ENCODE measurements around the gene TSPEAR.

Gene TSPEAR

GRCh38 chr21:44530221-44530902 is 181.0 kb downstream of the TSPEAR start:
- TF ChIP-seq CTCF (conservative IDR thresholded peaks at IDR 0.05): no peak
- H3K27ac ChIP-seq: no peak overlapping the region

- H3K27ac ChIP-seq: no peak overlapping the region
- TF ChIP-seq CTCF (conservative IDR thresholded peaks at IDR 0.05): no peak
These were observed 181.8 kb downstream of the TSPEAR start for GRCh38 chr21:44529503-44530125.

GRCh38 chr21:44529011-44529421 is 182.4 kb downstream of the TSPEAR start:
- H3K27ac ChIP-seq: no peak overlapping the region
- TF ChIP-seq CTCF (conservative IDR thresholded peaks at IDR 0.05): no peak

- TF ChIP-seq CTCF (conservative IDR thresholded peaks at IDR 0.05): no peak
These were observed 182.8 kb downstream of the TSPEAR start for GRCh38 chr21:44528634-44528995.

GRCh38 chr21:44527983-44528633 is 183.3 kb downstream of the TSPEAR start:
- H3K27ac ChIP-seq: no peak overlapping the region
- TF ChIP-seq CTCF (conservative IDR thresholded peaks at IDR 0.05): no peak

More at GRCh38 chr21:44528634-44528995, 182.8 kb downstream of the TSPEAR start:
- no peak overlapping the region for H3K27ac ChIP-seq

- no peak for TF ChIP-seq CTCF (conservative IDR thresholded peaks at IDR 0.05)
- no peak overlapping the region for H3K27ac ChIP-seq
These were observed 184.0 kb downstream of the TSPEAR start for GRCh38 chr21:44527156-44527982.
